Medulla oblongata (tissue), 1 donor: ENCODE measurements around the gene ZNF423.

Experiments used
- DNase-seq: peaks from one replicate; pipeline ENCODE4 v3.0.0-alpha.2; 2015; ENCODE audit errors: extremely low spot score

The ZNF423 gene

GRCh38 chr16:49532873-49533272, 323.0 kb downstream of the ZNF423 start:
- no peak for DNase-seq

GRCh38 chr16:49531931-49532840, 323.7 kb downstream of the ZNF423 start:
- DNase-seq = no peak

GRCh38 chr16:49531425-49531824, 324.5 kb downstream of the ZNF423 start:
- DNase-seq = no peak

GRCh38 chr16:49530427-49530970, 325.4 kb downstream of the ZNF423 start:
- no peak for DNase-seq

GRCh38 chr16:49529411-49530045, 326.4 kb downstream of the ZNF423 start:
- DNase-seq = no peak

GRCh38 chr16:49528866-49529288, 327.0 kb downstream of the ZNF423 start:
- no peak for DNase-seq

- DNase-seq = peak; percentile 15
Observed at GRCh38 chr16:49528060-49528865, 327.6 kb downstream of the ZNF423 start.

GRCh38 chr16:49527611-49528010, 328.3 kb downstream of the ZNF423 start:
- DNase-seq = no peak

- DNase-seq = no peak
Observed at GRCh38 chr16:49526860-49527365, 329.0 kb downstream of the ZNF423 start.

GRCh38 chr16:49524947-49525315, 331.0 kb downstream of the ZNF423 start:
- DNase-seq = no peak

- DNase-seq = no peak
Observed at GRCh38 chr16:49524216-49524946, 331.5 kb downstream of the ZNF423 start.

- no peak for DNase-seq
Observed at GRCh38 chr16:49523435-49524159, 332.3 kb downstream of the ZNF423 start.

GRCh38 chr16:49521734-49522325, 334.1 kb downstream of the ZNF423 start:
- DNase-seq = no peak

GRCh38 chr16:49520492-49521038, 335.3 kb downstream of the ZNF423 start:
- DNase-seq = no peak

GRCh38 chr16:49519741-49520140, 336.2 kb downstream of the ZNF423 start:
- DNase-seq = no peak

GRCh38 chr16:49519008-49519656, 336.8 kb downstream of the ZNF423 start:
- no peak for DNase-seq

- no peak for DNase-seq
Observed at GRCh38 chr16:49516382-49517036, 339.4 kb downstream of the ZNF423 start.

GRCh38 chr16:49515861-49516260, 340.1 kb downstream of the ZNF423 start:
- DNase-seq = no peak
